Measurements from ENCODE around the gene MPO.

DNA sequence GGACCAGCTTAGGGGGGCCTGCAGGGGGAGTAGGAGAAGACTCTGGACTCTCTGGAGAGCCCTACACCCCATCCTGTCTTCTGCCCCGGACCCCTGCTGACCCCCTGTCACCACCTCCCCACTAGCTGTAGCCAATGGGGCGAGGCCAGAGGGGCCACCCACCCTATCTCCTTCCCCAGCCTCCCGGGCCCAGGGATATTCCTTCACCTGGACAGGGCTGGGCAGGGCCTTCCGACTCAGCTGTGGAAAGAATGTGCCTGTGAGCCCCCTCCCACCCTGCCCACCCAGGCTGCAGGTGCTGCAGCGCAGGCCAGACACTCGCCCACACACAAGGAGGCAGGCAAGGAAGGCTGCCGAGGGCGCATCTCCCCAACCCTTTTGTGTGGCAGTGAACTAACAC, 24.9 kb upstream of the MPO start:
- TF ChIP-seq, protein P1, sequence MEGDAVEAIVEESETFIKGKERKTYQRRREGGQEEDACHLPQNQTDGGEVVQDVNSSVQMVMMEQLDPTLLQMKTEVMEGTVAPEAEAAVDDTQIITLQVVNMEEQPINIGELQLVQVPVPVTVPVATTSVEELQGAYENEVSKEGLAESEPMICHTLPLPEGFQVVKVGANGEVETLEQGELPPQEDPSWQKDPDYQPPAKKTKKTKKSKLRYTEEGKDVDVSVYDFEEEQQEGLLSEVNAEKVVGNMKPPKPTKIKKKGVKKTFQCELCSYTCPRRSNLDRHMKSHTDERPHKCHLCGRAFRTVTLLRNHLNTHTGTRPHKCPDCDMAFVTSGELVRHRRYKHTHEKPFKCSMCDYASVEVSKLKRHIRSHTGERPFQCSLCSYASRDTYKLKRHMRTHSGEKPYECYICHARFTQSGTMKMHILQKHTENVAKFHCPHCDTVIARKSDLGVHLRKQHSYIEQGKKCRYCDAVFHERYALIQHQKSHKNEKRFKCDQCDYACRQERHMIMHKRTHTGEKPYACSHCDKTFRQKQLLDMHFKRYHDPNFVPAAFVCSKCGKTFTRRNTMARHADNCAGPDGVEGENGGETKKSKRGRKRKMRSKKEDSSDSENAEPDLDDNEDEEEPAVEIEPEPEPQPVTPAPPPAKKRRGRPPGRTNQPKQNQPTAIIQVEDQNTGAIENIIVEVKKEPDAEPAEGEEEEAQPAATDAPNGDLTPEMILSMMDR (IDR thresholded peaks at IDR 0.05): no peak
- TF ChIP-seq POLR2A (IDR thresholded peaks at IDR 0.05): no peak
- TF ChIP-seq EP300 (IDR thresholded peaks at IDR 0.05): no peak

Data from stomach (tissue), 4 donors.